Measurements from ENCODE around the gene MUC3A. TPM values are rescaled to one million over a fixed set of nuclear protein-coding genes. Genes with fewer than 3 reads are reported as not detected.
"Not testable (repeated sequence)": the region's sequence is repeated elsewhere in the genome, so short reads cannot be mapped to it uniquely, and the experiment has no call there.

The MUC3A gene
- total RNA-seq, 4 donors from 2014 or later, result under 0.01 to 0.23 TPM; not detected in 2

DNA sequence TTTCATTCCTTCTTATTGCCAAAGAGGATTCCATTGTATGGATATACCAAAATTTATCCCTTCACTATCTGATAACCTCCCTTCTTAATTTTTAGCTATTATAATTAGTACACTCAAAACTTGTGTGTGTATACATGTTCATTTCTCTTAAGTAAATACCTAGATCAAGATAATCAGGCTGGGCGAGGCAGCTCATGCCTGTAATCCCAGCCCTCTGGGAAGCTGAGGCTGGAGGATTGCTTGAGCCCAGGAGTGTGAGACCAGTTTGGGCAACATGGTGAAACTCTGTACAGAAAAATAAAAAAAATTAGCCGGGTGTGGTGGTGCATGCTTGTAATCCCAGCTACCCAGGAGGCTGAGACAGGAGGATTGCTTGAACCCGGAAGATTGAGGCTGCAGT is 37.9 kb upstream of the MUC3A start:
- intact Hi-C loops (cut with DNase I), result no loop called here
- DNase-seq (ENCODE audit: extremely low spot score), result no peak
- H3K9me3 ChIP-seq, result no peaks in the 10 kb centered on the region
- H3K36me3 ChIP-seq, result no peaks in the 10 kb centered on the region
- no peak overlapping the region for H3K4me3 ChIP-seq
- H3K27ac ChIP-seq (replicated peaks in 1 of 4), result no peak overlapping the region
- H3K4me1 ChIP-seq, result peaks cover 0 to 4% (median 0%) of the 10 kb centered on the region in 4 donors
- 80% methylated on average over 3 of the region's 3 CpGs for WGBS
- peaks cover 0 to 22% (median 2%) of the 10 kb centered on the region in 4 donors for H3K27me3 ChIP-seq
- TF ChIP-seq, protein P1, sequence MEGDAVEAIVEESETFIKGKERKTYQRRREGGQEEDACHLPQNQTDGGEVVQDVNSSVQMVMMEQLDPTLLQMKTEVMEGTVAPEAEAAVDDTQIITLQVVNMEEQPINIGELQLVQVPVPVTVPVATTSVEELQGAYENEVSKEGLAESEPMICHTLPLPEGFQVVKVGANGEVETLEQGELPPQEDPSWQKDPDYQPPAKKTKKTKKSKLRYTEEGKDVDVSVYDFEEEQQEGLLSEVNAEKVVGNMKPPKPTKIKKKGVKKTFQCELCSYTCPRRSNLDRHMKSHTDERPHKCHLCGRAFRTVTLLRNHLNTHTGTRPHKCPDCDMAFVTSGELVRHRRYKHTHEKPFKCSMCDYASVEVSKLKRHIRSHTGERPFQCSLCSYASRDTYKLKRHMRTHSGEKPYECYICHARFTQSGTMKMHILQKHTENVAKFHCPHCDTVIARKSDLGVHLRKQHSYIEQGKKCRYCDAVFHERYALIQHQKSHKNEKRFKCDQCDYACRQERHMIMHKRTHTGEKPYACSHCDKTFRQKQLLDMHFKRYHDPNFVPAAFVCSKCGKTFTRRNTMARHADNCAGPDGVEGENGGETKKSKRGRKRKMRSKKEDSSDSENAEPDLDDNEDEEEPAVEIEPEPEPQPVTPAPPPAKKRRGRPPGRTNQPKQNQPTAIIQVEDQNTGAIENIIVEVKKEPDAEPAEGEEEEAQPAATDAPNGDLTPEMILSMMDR (IDR thresholded peaks at IDR 0.05), result no peak
- no peak for TF ChIP-seq EP300 (IDR thresholded peaks at IDR 0.05)
- TF ChIP-seq POLR2A (IDR thresholded peaks at IDR 0.05; ENCODE audit: low read depth), result no peak
- no peak for TF ChIP-seq POLR2AphosphoS5 (IDR thresholded peaks at IDR 0.05)

DNA sequence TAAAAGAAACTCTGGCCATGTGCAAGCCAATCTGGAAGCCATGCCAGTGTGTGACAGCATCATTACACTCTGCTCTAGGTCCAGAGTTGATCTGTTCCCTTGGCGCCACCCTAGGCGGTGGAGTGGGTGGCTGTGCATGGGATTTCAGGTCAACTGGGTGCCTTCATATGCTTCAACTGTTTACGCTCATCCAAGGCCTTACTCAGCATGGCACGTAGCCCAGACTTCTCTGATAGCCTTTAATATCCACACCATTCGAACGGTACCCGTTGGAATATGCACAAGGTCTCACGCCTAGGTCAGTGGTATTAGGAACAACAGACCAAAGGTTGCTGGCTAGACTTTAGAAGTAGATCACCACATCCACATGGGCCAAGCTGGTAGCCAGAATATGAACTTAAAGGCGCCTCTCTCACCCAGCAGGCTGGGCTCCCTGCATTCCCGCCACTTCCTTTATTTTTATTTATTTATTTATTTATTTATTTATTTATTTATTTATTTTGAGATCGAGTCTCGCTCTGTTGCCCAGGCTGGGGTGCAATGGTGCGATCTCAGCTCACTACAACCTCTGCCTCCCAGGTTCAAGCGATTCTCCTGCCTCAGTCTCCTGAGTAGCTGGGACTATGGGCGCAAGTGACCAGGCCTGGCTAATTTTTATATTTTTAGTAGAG is 35.0 kb upstream of the MUC3A start:
- H3K9me3 ChIP-seq, result no peaks in the 10 kb centered on the region
- H3K27me3 ChIP-seq, result peaks cover 0 to 24% (median 2%) of the 10 kb centered on the region in 4 donors
- no peak for DNase-seq (ENCODE audit: extremely low spot score)
- TF ChIP-seq EP300 (IDR thresholded peaks at IDR 0.05) (no peak), POLR2AphosphoS5 (IDR thresholded peaks at IDR 0.05) (no peak), POLR2A (IDR thresholded peaks at IDR 0.05; ENCODE audit: low read depth) (no peak)
- TF ChIP-seq, protein P1 (IDR thresholded peaks at IDR 0.05), result no peak
- intact Hi-C loops (cut with DNase I), result no loop called here
- 86% methylated on average over 15 of the region's 15 CpGs for WGBS
- H3K36me3 ChIP-seq, result no peaks in the 10 kb centered on the region
- no peak overlapping the region for H3K27ac ChIP-seq (replicated peaks in 1 of 4)
- peaks cover 0 to 5% (median 0%) of the 10 kb centered on the region in 4 donors for H3K4me1 ChIP-seq
- no peak overlapping the region for H3K4me3 ChIP-seq

DNA sequence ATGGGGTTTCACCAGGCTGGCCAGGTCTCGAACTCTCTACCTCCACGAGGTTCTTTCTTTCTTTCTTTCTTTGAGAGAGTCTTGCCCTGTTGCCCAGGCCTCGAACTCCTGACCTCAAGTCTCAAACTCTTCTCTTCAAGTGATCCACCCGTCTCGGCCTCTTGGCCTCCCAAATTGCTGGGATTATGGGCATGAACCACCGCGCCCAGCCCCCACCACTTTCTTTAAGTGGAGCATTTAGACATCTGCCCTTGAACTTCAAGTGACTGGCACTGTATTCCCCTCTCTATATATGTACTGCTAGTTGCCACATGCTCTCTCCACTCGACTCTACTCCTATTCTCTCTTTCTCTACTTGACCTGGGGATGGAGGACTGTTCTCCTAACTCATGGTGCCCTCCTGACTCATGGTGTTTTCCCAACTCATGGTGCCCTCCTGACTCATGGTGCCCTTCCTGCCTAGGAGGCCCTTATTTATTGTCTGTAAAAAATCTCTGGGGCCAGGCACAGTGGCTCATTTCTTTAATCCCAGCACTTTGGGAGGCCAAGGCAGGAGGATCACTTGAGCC is 34.4 kb upstream of the MUC3A start:
- TF ChIP-seq POLR2A (IDR thresholded peaks at IDR 0.05; ENCODE audit: low read depth), result no peak
- TF ChIP-seq, protein P1 (IDR thresholded peaks at IDR 0.05), result no peak
- no peak for TF ChIP-seq EP300 (IDR thresholded peaks at IDR 0.05)
- TF ChIP-seq POLR2AphosphoS5 (IDR thresholded peaks at IDR 0.05), result no peak
- Histone ChIP-seq H3K27me3 (peaks cover 0 to 20% (median 2%) of the 10 kb centered on the region in 4 donors), H3K36me3 (no peaks in the 10 kb centered on the region), H3K27ac (replicated peaks in 1 of 4) (no peak overlapping the region), H3K4me3 (no peak overlapping the region), H3K9me3 (no peaks in the 10 kb centered on the region), H3K4me1 (peaks cover 0 to 5% (median 0%) of the 10 kb centered on the region in 4 donors)
- no peak for DNase-seq (ENCODE audit: extremely low spot score)
- WGBS, result 76% methylated on average over 8 of the region's 8 CpGs
- intact Hi-C loops (cut with DNase I), result no loop called here

DNA sequence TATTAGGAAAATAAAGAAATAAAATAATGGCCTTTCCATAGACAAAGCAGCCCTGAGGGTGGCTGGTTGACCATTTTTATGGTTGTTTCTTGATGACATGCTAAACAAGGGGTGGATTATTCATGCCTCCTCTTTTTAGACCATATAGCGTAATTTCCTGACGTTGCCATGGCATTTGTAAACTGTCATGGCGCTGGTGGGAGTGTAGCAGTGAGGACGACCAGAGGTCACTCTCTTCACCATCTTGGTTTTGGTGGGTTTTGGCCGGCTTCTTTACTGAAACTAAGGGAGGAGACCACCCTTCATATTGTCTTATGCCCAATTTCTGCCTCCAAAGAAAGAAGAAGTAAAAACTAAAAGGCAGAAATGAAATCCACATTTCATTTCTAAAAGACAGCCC is 30.0 kb upstream of the MUC3A start:
- H3K27ac ChIP-seq (replicated peaks in 1 of 4); DNase-seq (ENCODE audit: extremely low spot score); H3K4me3 ChIP-seq; H3K36me3 ChIP-seq; H3K4me1 ChIP-seq; H3K27me3 ChIP-seq; H3K9me3 ChIP-seq; intact Hi-C loops (cut with DNase I): not testable (repeated sequence)
- 85% methylated on average over 5 of the region's 5 CpGs for WGBS

DNA sequence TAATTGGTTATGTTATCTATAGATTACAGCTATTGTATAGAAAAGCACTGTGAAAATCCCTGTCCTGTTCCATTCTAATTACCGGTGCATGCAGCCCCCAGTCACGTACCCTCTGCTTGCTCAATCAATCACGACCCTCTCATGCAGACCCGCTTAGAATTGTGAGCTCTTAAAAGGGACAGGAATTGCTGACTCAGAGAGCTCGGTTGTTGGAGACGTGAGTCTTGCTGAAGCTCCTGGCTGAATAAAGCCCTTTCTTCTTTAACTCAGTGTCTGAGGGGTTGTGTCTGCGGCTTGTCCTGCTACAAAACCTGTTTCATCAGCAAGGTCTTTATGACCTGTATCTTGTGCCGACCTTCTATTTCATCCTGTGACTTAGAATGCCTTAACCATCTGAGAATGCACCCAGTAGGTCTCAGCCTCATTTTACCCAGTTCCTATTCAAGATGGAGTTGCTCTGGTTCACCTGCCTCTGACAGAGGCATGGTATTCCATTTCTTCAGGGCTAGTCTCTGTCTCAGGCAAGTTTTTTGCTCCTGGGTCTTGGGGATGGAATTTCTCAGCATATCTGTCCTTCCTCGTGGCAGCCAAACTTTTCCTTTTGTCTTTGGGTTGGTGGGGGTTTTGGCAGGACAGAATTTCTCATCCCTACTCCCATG is 29.4 kb upstream of the MUC3A start:
- H3K9me3 ChIP-seq; H3K36me3 ChIP-seq; H3K4me3 ChIP-seq; intact Hi-C loops (cut with DNase I); H3K4me1 ChIP-seq; H3K27ac ChIP-seq (replicated peaks in 1 of 4); H3K27me3 ChIP-seq; DNase-seq (ENCODE audit: extremely low spot score): not testable (repeated sequence)
- WGBS, result 78% methylated on average over 9 of the region's 9 CpGs

Data from esophagus muscularis mucosa (tissue), 4 donors.